Thyroid gland (tissue), 4 donors: ENCODE data around the gene SVIL.

Experiments
- POLR2A ChIP-seq, 2 donors: fragments of 450-650 bp; IDR thresholded peaks; one replicate each; pipeline ENCODE4 v1.6.1; 2017; ENCODE audit warnings: antibody characterized with exemption in 2 of 2, mild to moderate bottlenecking in 2 of 2, moderate library complexity in 1 of 2
- TF ChIP-seq, protein P1 (sequence below), 6 experiments: fragments of 200-600 bp in 3 of 6; fragments of 450-650 bp in 3 of 6; sonication (generic) in 3 of 6; IDR thresholded peaks; one replicate each; pipeline ENCODE4 v1.5.1; 2016 to 2019; ENCODE audit warnings: antibody characterized with exemption in 6 of 6, mild to moderate bottlenecking in 2 of 6, inconsistent platforms in 1 of 6, moderate library complexity in 1 of 6

DNA sequence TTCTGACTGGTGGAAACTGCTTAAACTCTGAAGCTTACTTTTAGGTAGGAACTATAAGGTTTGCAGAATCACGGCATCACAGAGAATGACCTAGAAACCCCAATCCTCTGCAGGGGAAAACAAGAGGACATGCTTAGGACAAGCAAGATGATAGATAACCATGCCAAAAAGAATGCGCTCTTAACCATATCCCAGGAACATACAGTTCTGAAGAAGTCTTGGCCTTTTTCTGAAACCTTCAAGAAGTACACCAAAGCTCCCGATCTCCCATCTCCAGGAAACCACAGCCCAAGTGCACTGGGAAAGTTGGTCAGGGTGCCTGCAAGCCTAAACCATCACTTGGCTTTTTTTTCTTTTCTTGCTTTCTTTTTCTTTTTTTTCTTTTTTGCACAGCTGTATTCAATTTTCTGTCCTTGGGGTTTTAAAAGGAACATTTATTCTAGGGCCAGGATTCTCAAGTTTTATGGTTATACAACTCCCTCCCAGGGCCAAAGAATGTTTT is 12.2 kb upstream of the SVIL start:
- TF ChIP-seq, protein P1, sequence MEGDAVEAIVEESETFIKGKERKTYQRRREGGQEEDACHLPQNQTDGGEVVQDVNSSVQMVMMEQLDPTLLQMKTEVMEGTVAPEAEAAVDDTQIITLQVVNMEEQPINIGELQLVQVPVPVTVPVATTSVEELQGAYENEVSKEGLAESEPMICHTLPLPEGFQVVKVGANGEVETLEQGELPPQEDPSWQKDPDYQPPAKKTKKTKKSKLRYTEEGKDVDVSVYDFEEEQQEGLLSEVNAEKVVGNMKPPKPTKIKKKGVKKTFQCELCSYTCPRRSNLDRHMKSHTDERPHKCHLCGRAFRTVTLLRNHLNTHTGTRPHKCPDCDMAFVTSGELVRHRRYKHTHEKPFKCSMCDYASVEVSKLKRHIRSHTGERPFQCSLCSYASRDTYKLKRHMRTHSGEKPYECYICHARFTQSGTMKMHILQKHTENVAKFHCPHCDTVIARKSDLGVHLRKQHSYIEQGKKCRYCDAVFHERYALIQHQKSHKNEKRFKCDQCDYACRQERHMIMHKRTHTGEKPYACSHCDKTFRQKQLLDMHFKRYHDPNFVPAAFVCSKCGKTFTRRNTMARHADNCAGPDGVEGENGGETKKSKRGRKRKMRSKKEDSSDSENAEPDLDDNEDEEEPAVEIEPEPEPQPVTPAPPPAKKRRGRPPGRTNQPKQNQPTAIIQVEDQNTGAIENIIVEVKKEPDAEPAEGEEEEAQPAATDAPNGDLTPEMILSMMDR (IDR thresholded peaks at IDR 0.05), result no peak
- no peak for TF ChIP-seq POLR2A (IDR thresholded peaks at IDR 0.05)
